ENCODE results near the gene NANOS3. TPM values are rescaled to one million over a fixed set of nuclear protein-coding genes. Genes with fewer than 3 reads are reported as not detected.

Gene NANOS3
- total and polyA plus RNA-seq, 2 of the 13 experiments (the other 11 are each of a cell fraction or from before 2014, with no cell fraction given), result 0.21 TPM; not detected in 1

GRCh38 chr19:13880059-13881043, 3.4 kb downstream of the NANOS3 start (continued):
- no peak for TF ChIP-seq ZNF121 (CRISPR knock-in tag; IDR thresholded peaks at IDR 0.05)
- 0 out of 2 replicates have a peak, but pooled peaks have one; percentile 39 for TF ChIP-seq SP5 (CRISPR knock-in tag; IDR thresholded peaks at IDR 0.05; ENCODE audit: borderline replicate concordance, low read depth)
- no peak for TF ChIP-seq ZNF180 (CRISPR knock-in tag; IDR thresholded peaks at IDR 0.05; ENCODE audit: borderline replicate concordance, low read depth)
- TF ChIP-seq ZNF101 (CRISPR knock-in tag; IDR thresholded peaks at IDR 0.05; ENCODE audit: borderline replicate concordance, low read depth), result no peak
- TF ChIP-seq NKX3-1 (CRISPR knock-in tag; IDR thresholded peaks at IDR 0.05), result no peak
- TF ChIP-seq ZNF777 (CRISPR knock-in tag; IDR thresholded peaks at IDR 0.05), result peak; percentile 38; the same call in 1 of the 2 replicates
- TF ChIP-seq, protein P1, sequence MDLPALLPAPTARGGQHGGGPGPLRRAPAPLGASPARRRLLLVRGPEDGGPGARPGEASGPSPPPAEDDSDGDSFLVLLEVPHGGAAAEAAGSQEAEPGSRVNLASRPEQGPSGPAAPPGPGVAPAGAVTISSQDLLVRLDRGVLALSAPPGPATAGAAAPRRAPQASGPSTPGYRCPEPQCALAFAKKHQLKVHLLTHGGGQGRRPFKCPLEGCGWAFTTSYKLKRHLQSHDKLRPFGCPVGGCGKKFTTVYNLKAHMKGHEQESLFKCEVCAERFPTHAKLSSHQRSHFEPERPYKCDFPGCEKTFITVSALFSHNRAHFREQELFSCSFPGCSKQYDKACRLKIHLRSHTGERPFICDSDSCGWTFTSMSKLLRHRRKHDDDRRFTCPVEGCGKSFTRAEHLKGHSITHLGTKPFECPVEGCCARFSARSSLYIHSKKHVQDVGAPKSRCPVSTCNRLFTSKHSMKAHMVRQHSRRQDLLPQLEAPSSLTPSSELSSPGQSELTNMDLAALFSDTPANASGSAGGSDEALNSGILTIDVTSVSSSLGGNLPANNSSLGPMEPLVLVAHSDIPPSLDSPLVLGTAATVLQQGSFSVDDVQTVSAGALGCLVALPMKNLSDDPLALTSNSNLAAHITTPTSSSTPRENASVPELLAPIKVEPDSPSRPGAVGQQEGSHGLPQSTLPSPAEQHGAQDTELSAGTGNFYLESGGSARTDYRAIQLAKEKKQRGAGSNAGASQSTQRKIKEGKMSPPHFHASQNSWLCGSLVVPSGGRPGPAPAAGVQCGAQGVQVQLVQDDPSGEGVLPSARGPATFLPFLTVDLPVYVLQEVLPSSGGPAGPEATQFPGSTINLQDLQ (CRISPR knock-in tag; IDR thresholded peaks at IDR 0.05), result no peak
- TF ChIP-seq ZNF816 (CRISPR knock-in tag; IDR thresholded peaks at IDR 0.05; ENCODE audit: borderline replicate concordance), result no peak
- no peak for TF ChIP-seq KDM5A (IDR thresholded peaks at IDR 0.05; ENCODE audit: borderline replicate concordance, low read length)
- TF ChIP-seq ZNF850 (CRISPR knock-in tag; conservative IDR thresholded peaks at IDR 0.05), result no peak
- no peak for TF ChIP-seq ZBTB21 (CRISPR knock-in tag; IDR thresholded peaks at IDR 0.05)
- 0 out of 2 replicates have a peak, but pooled peaks have one; percentile 38 for TF ChIP-seq NFKBIZ (CRISPR knock-in tag; IDR thresholded peaks at IDR 0.05)
- peak; percentile 83 for TF ChIP-seq NFE2 (CRISPR knock-in tag; IDR thresholded peaks at IDR 0.05)
- TF ChIP-seq ZBTB4 (CRISPR knock-in tag; IDR thresholded peaks at IDR 0.05; ENCODE audit: borderline replicate concordance), result peak; percentile 38; the same call in 1 of the 2 replicates
- no peak for TF ChIP-seq SNRNP70 (IDR thresholded peaks at IDR 0.05; ENCODE audit: low read depth, low read length)
- TF ChIP-seq NFE2L1 (CRISPR knock-in tag; IDR thresholded peaks at IDR 0.05; ENCODE audit: borderline replicate concordance), result no peak
- TF ChIP-seq ZSCAN20 (CRISPR knock-in tag; IDR thresholded peaks at IDR 0.05; ENCODE audit: borderline replicate concordance), result no peak
- peak; percentile 46; the same call in 1 of the 2 replicates for TF ChIP-seq POGK (CRISPR knock-in tag; conservative IDR thresholded peaks at IDR 0.05)

Data from HepG2 (cell line).